GM19467 (cell line): Measurements from ENCODE around the gene TMUB2.
"Not testable (repeated sequence)": the region's sequence is repeated elsewhere in the genome, so short reads cannot be mapped to it uniquely, and the experiment has no call there.

Source experiments
- ATAC-seq: cut with Tn5 transposase; IDR thresholded peaks from one replicate; pipeline ENCODE4 v1.9.1; 2021; ENCODE audit warnings: mild to moderate bottlenecking, moderate library complexity; ENCODE audit not compliant: unreplicated experiment

Gene TMUB2

GRCh38 chr17:44186307-44187130 is at the start of gene TMUB2:
Gene TMUB2 (plus strand): TSS chr17:44186972. CDS start chr17:44187709, 737 bp downstream.
- ATAC-seq = peak; percentile 92

- ATAC-seq = no peak
These were observed 48.7 kb upstream of the TMUB2 start for GRCh38 chr17:44137891-44138709.

- not testable (repeated sequence) for ATAC-seq
These were observed 42.9 kb upstream of the TMUB2 start for GRCh38 chr17:44143921-44144320.

GRCh38 chr17:44144966-44145739 is 41.6 kb upstream of the TMUB2 start:
- ATAC-seq = no peak

GRCh38 chr17:44146375-44147346 is 40.1 kb upstream of the TMUB2 start:
- no peak for ATAC-seq

GRCh38 chr17:44147812-44148211 is 39.0 kb upstream of the TMUB2 start:
- ATAC-seq = no peak

- not testable (repeated sequence) for ATAC-seq
These were observed 37.7 kb upstream of the TMUB2 start for GRCh38 chr17:44149066-44149465.

GRCh38 chr17:44149750-44150329 is 36.9 kb upstream of the TMUB2 start:
- ATAC-seq = no peak

GRCh38 chr17:44152875-44153274 is 33.9 kb upstream of the TMUB2 start:
- no peak for ATAC-seq

- no peak for ATAC-seq
These were observed 31.3 kb upstream of the TMUB2 start for GRCh38 chr17:44155488-44155887.

GRCh38 chr17:44159519-44160210 is 27.1 kb upstream of the TMUB2 start:
- ATAC-seq = no peak

- no peak for ATAC-seq
These were observed 22.3 kb upstream of the TMUB2 start for GRCh38 chr17:44164476-44164875.

GRCh38 chr17:44167181-44167861 is 19.5 kb upstream of the TMUB2 start:
- no peak for ATAC-seq

GRCh38 chr17:44170135-44170498 is 16.7 kb upstream of the TMUB2 start:
- no peak for ATAC-seq

GRCh38 chr17:44170499-44171201 is 16.1 kb upstream of the TMUB2 start, which contains the start of gene ASB16:
Gene ASB16 (plus strand): TSS chr17:44170704. CDS start chr17:44170790, 86 bp downstream.
- ATAC-seq = no peak

- no peak for ATAC-seq
These were observed 14.8 kb upstream of the TMUB2 start for GRCh38 chr17:44171931-44172455.

GRCh38 chr17:44174427-44174826 is 12.3 kb upstream of the TMUB2 start:
- no peak for ATAC-seq

GRCh38 chr17:44176257-44176656 is 10.5 kb upstream of the TMUB2 start:
- ATAC-seq = no peak
